Measurements from ENCODE around the gene APCDD1L.

DNA sequence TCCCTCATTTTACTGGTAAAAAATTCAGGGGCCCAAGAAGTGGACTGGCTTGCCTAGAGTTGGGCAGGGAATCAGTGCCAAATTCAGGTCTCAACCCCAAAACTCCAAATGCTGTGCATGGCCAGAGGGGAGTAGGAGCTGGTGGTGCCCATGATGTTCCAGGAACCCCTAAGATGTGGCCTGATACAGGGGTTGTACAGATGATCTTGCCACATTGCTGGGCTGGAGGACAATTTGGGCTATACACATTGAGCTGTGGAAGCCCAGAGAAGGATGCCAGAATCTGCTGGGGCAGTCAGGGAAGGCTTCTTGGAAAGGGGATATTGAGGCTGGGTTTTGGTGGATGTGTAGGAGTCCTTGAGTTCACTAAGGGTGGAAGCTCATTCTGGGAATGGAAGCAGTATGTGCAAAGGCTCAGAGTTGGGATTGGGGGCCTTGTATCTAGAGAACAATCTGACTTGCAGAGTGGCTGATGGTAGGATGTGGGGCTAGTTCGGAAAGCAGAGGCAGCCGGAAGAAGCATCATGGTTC is 38.0 kb upstream of the APCDD1L start:
- TF ChIP-seq, protein P1, sequence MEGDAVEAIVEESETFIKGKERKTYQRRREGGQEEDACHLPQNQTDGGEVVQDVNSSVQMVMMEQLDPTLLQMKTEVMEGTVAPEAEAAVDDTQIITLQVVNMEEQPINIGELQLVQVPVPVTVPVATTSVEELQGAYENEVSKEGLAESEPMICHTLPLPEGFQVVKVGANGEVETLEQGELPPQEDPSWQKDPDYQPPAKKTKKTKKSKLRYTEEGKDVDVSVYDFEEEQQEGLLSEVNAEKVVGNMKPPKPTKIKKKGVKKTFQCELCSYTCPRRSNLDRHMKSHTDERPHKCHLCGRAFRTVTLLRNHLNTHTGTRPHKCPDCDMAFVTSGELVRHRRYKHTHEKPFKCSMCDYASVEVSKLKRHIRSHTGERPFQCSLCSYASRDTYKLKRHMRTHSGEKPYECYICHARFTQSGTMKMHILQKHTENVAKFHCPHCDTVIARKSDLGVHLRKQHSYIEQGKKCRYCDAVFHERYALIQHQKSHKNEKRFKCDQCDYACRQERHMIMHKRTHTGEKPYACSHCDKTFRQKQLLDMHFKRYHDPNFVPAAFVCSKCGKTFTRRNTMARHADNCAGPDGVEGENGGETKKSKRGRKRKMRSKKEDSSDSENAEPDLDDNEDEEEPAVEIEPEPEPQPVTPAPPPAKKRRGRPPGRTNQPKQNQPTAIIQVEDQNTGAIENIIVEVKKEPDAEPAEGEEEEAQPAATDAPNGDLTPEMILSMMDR (IDR thresholded peaks at IDR 0.05), result no peak
- no peak for TF ChIP-seq POLR2A (IDR thresholded peaks at IDR 0.05)
